A549 (cell line): ENCODE results near the gene TSEN54. TPM values are rescaled to one million over a fixed set of nuclear protein-coding genes. Genes with fewer than 3 reads are reported as not detected.
A peak's percentile ranks its signal among the peaks of the same experiment; 100 is the strongest.

Source experiments
- ATAC-seq, 2 experiments: fragments of 200-7000 bp in 1 of 2; fragments of >200 bp in 1 of 2; cut with Nextera tagmentation in 1 of 2; cut with Tn5 transposase in 1 of 2; 3 replicates each; pipeline versions ENCODE4 v1.8.0 to v1.9.1; 2018 to 2020; ENCODE audit warnings: mild to moderate bottlenecking in 1 of 2, moderate library complexity in 1 of 2
- CTCF ChIA-PET: fragments of 300-600 bp; sonication (Branson Sonifier 250); formaldehyde crosslinking; extraction: SDS; loops from one replicate; lab custom pipeline; 2021; ENCODE audit warnings: antibody characterized with exemption, inconsistent platforms; lab: Yijun Ruan, JAX
- POLR2A ChIA-PET: fragments of 350-600 bp; formaldehyde crosslinking; extraction: SDS; loops from one replicate; lab custom pipeline; 2021; ENCODE audit warnings: antibody characterized with exemption, inconsistent platforms; lab: Yijun Ruan, JAX
- DNase-seq, 2 experiments: peaks; one replicate each; pipeline versions ENCODE4 v3.0.0 to v3.0.0-alpha.2; 2011 to 2016; ENCODE audit warnings: low read depth in 1 of 2, low spot score in 1 of 2
- FAIRE-seq: peaks from 2 replicates; lab custom pipeline; 2011; peaks lifted over from hg19 to GRCh38; lab: Jason Lieb, UNC
- H3K27ac ChIP-seq, 2 experiments: fragments of >200 bp; sonication (Bioruptor Twin); formaldehyde crosslinking; 3 replicates each; pipeline ENCODE4 v1.5.1; 2016 to 2017
- H3K4me1 ChIP-seq: fragments of >200 bp; sonication (Bioruptor Twin); formaldehyde crosslinking; 3 replicates; pipeline ENCODE4 v1.6.1; 2016
- H3K4me2 ChIP-seq: fragments of >200 bp; sonication (Bioruptor Twin); formaldehyde crosslinking; 3 replicates; pipeline ENCODE4 v1.6.1; 2016
- H3K4me3 ChIP-seq: fragments of >200 bp; sonication (Bioruptor Twin); formaldehyde crosslinking; 3 replicates; pipeline ENCODE4 v1.5.1; 2016
- H3K9me3 ChIP-seq: fragments of >200 bp; sonication (Bioruptor Twin); formaldehyde crosslinking; 3 replicates; pipeline ENCODE4 v1.6.1; 2016
- CBX8 ChIP-seq: fragments of 200-600 bp; sonication (generic); IDR thresholded peaks from 2 replicates; pipeline ENCODE4 v1.6.1; 2016
- CHD2 ChIP-seq: fragments of 150-350 bp; IDR thresholded peaks from 2 replicates; pipeline ENCODE4 v1.6.1; 2014; ENCODE audit warnings: low read length; ENCODE audit not compliant: partially characterized antibody
- EHF ChIP-seq: fragments of 250-450 bp; sonication (Bioruptor Pico); IDR thresholded peaks from 2 replicates; pipeline ENCODE4 v1.5.0; 2020; ENCODE audit warnings: mild to moderate bottlenecking
- ESRRA ChIP-seq: fragments of 150-350 bp; IDR thresholded peaks from 2 replicates; pipeline ENCODE4 v1.6.1; 2014; ENCODE audit warnings: mild to moderate bottlenecking, low read length, borderline replicate concordance
- FOSB ChIP-seq: fragments of 250-450 bp; sonication (Bioruptor Pico); IDR thresholded peaks from 2 replicates; pipeline ENCODE4 v1.5.0; 2020; ENCODE audit warnings: mild to moderate bottlenecking, moderate library complexity
- HES2 ChIP-seq: fragments of >200 bp; sonication (Bioruptor Twin); formaldehyde crosslinking; IDR thresholded peaks from 2 replicates; pipeline ENCODE4 v1.6.1; 2016
- JUN ChIP-seq, 2 experiments: fragments of >200 bp; sonication (Bioruptor Twin); formaldehyde crosslinking; IDR thresholded peaks; 2 replicates in 1 of 2; 3 replicates in 1 of 2; pipeline ENCODE4 v1.6.1; 2016 to 2017
- KDM1A ChIP-seq: fragments of 200-600 bp; sonication (generic); IDR thresholded peaks from 2 replicates; pipeline ENCODE4 v1.6.1; 2016; ENCODE audit warnings: low read depth, mild to moderate bottlenecking
- KDM5A ChIP-seq: fragments of 200-600 bp; sonication (generic); IDR thresholded peaks from 2 replicates; pipeline ENCODE4 v1.6.1; 2016; ENCODE audit warnings: antibody characterized with exemption, mild to moderate bottlenecking
- NR3C1 ChIP-seq: fragments of >200 bp; sonication (Bioruptor Twin); formaldehyde crosslinking; IDR thresholded peaks from 3 replicates; pipeline ENCODE4 v1.6.1; 2017
- POLR2AphosphoS2 ChIP-seq: conservative IDR thresholded peaks from 2 replicates; pipeline ENCODE4 v1.6.1; 2012; ENCODE audit warnings: low read length, improper control_type of control experiment, inconsistent platforms
- RARB ChIP-seq: fragments of 250-450 bp; sonication (Bioruptor Pico); IDR thresholded peaks from 2 replicates; pipeline ENCODE4 v1.8.0; 2021; ENCODE audit warnings: mild to moderate bottlenecking, moderate library complexity
- RCOR1 ChIP-seq: fragments of 150-350 bp; IDR thresholded peaks from 2 replicates; pipeline ENCODE4 v1.6.1; 2014; ENCODE audit warnings: antibody characterized with exemption, low read length, low read depth
- TFCP2L1 ChIP-seq: fragments of 250-450 bp; sonication (Bioruptor Pico); IDR thresholded peaks from 2 replicates; pipeline ENCODE4 v1.5.0; 2021; ENCODE audit warnings: mild to moderate bottlenecking
- WGBS: methylation state at CpG from one replicate; pipeline ENCODE4 v1.1.6; 2017; ENCODE audit errors: missing lambda C conversion rate; 5-methylcytosine and 5-hydroxymethylcytosine counted together
- polyA plus RNA-seq, 4 experiments: library from polyadenylated mRNA; depleted of rRNA in 3 of 4; stranded (reverse); fragments of >200 nt; fragmentation: RNase III in 1 of 4; extraction: RNeasy Plus Mini Kit Qiagen cat#74134 plus additional on column Dnase treatment in 1 of 4; gene quantifications; 2 replicates in 3 of 4; 3 replicates in 1 of 4; pipeline ENCODE4 v1.2.3, GENCODE V29; 2011 to 2017
- TF ChIP-seq, protein P1 (sequence below): fragments of 250-450 bp; sonication (Bioruptor Pico); IDR thresholded peaks from 2 replicates; pipeline ENCODE4 v1.5.0; 2020; ENCODE audit warnings: low read depth, mild to moderate bottlenecking, moderate library complexity
- TF ChIP-seq, protein P2 (sequence below): fragments of 150-350 bp; IDR thresholded peaks from 2 replicates; pipeline ENCODE4 v1.6.1; 2014; ENCODE audit warnings: low read depth, mild to moderate bottlenecking, low read length
- TF ChIP-seq, protein P3 (sequence below): IDR thresholded peaks from 2 replicates; pipeline ENCODE4 v1.6.1; 2012
- TF ChIP-seq, protein P4 (sequence below): IDR thresholded peaks from 2 replicates; pipeline ENCODE4 v1.6.1; 2012

TSEN54 gene
- polyA plus RNA-seq, 2 of the 4 experiments (the other 2 are of a cell fraction): 24.8 to 38.4 TPM

GRCh38 chr17:75526555-75527270 lies 10.4 kb downstream of the TSEN54 start:
- Histone ChIP-seq H3K4me3 (peak overlapping the region; percentile 67), H3K27ac (peak overlapping the region; percentile 83 to 88; a peak in 5 of 6 replicates), H3K4me2 (peak overlapping the region; percentile 98)
- FAIRE-seq (no peak), DNase-seq (no peak), ATAC-seq (no peak)
- no peak for TF ChIP-seq TFCP2L1 (CRISPR knock-in tag)
- TF ChIP-seq, protein P1, sequence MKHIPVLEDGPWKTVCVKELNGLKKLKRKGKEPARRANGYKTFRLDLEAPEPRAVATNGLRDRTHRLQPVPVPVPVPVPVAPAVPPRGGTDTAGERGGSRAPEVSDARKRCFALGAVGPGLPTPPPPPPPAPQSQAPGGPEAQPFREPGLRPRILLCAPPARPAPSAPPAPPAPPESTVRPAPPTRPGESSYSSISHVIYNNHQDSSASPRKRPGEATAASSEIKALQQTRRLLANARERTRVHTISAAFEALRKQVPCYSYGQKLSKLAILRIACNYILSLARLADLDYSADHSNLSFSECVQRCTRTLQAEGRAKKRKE: no peak
- TF ChIP-seq CBX8: no peak
- TF ChIP-seq FOSB (CRISPR knock-in tag): no peak
- no peak for TF ChIP-seq POLR2AphosphoS2
- TF ChIP-seq RARB (CRISPR knock-in tag): no peak
- no peak for TF ChIP-seq ESRRA
- no peak for TF ChIP-seq KDM1A
- TF ChIP-seq KDM5A: no peak
- TF ChIP-seq, all 56 proteins: peak for 0
- Histone ChIP-seq H3K9me3 (no peaks in the 10 kb centered on the region), H3K4me1 (peaks cover 32% of the 10 kb centered on the region)
- WGBS: 81% methylated on average over 13 of the region's 13 CpGs
- ChIA-PET POLR2A (interaction anchor here (1.0 kb wide), 1 partner anchor 10 kb away, joined by 6 read pairs; the partner anchor contains the start of gene TSEN54), CTCF (interaction anchor here (0.9 to 2.5 kb wide), 5 partner anchors 9 to 27 kb away, joined by 3 to 14 read pairs (median 9); partner anchors contain the start of gene TSEN54)

DNA sequence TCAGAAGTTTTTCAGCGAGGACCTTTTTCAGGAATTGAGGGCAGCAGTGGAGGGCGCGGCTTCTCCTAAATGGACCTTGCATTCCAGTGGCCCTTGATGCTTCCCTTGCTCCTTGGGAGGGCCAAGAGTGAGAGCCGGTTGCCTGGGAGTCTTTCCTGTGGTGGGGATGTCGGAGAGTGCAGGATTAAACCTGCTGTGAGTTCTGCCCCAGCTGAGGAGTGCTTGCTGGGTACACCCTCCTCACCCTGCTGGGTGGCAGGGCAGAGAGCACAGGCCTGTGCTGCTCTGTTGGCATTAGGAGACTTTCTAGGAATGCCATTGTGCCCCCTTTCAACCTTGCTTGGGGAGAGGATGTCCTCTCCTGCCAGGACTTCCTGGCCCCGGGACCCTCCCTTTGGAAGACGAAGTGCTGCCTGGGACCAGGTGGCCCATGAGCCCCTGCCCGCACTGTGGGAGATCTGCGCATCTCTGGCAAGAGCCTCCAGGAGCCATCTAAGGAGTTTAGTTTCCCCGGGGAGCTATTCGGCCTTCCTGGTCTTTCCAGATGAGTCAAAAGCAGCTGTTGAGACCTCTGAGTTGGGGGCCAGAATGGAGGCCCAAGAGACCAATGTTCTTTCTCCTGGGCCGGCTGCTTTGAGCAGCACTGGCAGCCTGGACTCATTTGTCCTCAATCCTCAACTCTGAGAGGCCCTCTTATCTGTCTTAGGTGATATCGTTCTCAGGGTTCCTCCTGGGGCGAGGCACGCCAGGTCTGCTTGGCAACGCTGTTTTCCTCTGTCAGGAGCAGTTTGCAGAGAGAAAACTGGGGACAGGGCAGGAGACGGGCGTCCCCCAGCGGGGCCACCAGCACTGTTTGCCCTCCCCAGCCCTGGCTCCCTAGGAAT lies 14.8 kb downstream of the TSEN54 start:
- H3K27ac ChIP-seq: peak overlapping the region in 1 of 2 experiments; percentile 75; a peak in 3 of 6 replicates
- no peak for DNase-seq
- no peak for TF ChIP-seq NR3C1
- no peak for TF ChIP-seq CHD2
- TF ChIP-seq JUN (IDR thresholded peaks at IDR 0.05): no peak
- no peak for TF ChIP-seq RCOR1
- TF ChIP-seq, protein P2, sequence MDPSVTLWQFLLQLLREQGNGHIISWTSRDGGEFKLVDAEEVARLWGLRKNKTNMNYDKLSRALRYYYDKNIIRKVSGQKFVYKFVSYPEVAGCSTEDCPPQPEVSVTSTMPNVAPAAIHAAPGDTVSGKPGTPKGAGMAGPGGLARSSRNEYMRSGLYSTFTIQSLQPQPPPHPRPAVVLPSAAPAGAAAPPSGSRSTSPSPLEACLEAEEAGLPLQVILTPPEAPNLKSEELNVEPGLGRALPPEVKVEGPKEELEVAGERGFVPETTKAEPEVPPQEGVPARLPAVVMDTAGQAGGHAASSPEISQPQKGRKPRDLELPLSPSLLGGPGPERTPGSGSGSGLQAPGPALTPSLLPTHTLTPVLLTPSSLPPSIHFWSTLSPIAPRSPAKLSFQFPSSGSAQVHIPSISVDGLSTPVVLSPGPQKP: no peak
- TF ChIP-seq, protein P3, sequence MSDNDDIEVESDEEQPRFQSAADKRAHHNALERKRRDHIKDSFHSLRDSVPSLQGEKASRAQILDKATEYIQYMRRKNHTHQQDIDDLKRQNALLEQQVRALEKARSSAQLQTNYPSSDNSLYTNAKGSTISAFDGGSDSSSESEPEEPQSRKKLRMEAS: no peak
- TF ChIP-seq EHF (CRISPR knock-in tag): no peak
- TF ChIP-seq, protein P4, sequence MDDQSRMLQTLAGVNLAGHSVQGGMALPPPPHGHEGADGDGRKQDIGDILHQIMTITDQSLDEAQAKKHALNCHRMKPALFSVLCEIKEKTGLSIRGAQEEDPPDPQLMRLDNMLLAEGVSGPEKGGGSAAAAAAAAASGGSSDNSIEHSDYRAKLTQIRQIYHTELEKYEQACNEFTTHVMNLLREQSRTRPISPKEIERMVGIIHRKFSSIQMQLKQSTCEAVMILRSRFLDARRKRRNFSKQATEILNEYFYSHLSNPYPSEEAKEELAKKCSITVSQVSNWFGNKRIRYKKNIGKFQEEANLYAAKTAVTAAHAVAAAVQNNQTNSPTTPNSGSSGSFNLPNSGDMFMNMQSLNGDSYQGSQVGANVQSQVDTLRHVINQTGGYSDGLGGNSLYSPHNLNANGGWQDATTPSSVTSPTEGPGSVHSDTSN: no peak
- no peak for TF ChIP-seq CBX8
- no peak for TF ChIP-seq HES2
- H3K9me3 ChIP-seq: no peaks in the 10 kb centered on the region
- FAIRE-seq: no peak
- WGBS: 84% methylated on average over 19 of the region's 19 CpGs
- no peak overlapping the region for H3K4me3 ChIP-seq
- ChIA-PET CTCF (interaction anchor here (0.6 to 1.1 kb wide), 3 partner anchors 15 to 119 kb away, joined by 3 read pairs; partner anchors contain the start of gene TSEN54), POLR2A (no interaction called here)
- H3K4me1 ChIP-seq: peaks cover 31% of the 10 kb centered on the region
- peak; percentile 35 to 43; a peak in 5 of 6 replicates for ATAC-seq
- peak overlapping the region; percentile 40; the same call in 1 of the 3 replicates for H3K4me2 ChIP-seq
